LHCN-M2 (cell line): ENCODE data around the gene AATK. TPM values are rescaled to one million over a fixed set of nuclear protein-coding genes. Genes with fewer than 3 reads are reported as not detected.
A peak's percentile ranks its signal among the peaks of the same experiment; 100 is the strongest.

ENCODE experiments used
- DNase-seq: peaks from one replicate; pipeline ENCODE4 v3.0.0-alpha.2; 2012; ENCODE audit warnings: low read depth
- total RNA-seq: library from RNA; depleted of rRNA; stranded (reverse); fragments of >200 nt; gene quantifications from 2 replicates; pipeline ENCODE4 v1.2.3, GENCODE V29; 2014

AATK gene
- total RNA-seq, 1 experiment from 2014 or later, result 0.23 TPM

DNA sequence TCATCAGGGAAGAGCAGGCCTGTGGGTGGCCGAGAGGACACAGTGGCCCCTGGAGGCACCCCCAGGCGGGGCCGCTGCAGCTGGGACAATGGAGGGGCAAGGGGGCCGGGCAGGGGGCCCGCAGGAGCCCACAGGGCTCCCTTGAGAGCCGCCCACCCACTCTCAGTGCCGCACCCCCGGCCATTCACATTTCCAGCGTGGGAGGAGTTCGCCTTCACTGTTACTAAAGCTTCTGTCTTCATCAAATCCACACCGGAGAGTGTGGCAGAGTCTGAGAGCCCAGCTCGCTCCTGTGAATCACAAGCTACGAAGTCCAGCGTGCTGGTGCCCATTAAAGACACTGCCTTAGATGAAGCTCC, 21.6 kb downstream of the AATK start:
- DNase-seq, result no peak

DNA sequence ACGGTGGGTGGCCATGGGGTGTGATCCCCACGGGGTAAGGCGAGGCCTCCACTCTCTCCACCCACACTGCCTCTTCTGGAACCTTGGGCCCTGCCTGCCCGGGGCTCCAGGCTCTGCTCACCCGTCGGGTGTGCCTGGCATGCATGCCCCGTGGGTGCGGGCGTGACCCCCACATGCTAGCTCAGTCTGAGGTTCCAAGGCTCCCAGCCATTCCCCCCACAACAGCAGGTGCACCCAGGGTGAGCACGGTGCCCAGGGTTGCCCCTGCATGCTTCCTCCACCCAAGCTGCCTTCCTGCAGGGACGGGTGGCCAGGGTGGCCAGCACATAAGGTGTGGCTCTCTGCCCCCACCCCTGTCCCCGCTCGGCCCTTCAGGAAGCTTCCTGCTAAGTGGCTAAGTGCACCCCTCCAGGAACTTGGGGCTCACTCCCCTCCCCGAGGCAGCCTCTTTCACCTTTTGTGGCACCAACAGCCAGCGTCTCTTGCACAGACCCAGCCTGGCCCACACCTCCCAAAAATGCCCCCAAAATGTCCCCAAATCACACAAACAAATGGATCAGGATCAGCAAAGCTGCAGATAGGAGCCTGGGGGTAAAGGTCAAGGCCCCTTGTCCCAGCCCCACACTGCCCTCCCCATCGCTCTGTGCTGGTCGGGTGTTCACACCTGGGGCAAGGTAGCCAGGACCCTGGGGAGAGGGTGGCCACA, 22.2 kb downstream of the AATK start:
- no peak for DNase-seq

DNA sequence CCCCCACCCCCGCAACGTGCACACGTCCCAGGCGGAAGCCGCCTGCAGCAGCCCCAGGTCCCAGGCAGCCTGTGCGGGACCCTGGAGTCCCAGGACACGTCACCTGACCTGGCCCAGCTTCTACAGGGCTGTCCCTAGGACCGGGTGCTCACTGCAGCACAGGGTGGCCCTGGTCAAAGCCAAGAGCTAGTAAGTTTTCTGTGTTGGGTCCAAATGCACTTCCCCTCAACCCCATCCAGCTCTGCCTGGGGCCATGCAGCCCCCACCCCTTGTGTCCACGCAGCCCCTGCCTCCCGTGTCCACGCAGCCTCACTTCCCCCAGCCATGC, 22.9 kb downstream of the AATK start:
- no peak for DNase-seq

DNA sequence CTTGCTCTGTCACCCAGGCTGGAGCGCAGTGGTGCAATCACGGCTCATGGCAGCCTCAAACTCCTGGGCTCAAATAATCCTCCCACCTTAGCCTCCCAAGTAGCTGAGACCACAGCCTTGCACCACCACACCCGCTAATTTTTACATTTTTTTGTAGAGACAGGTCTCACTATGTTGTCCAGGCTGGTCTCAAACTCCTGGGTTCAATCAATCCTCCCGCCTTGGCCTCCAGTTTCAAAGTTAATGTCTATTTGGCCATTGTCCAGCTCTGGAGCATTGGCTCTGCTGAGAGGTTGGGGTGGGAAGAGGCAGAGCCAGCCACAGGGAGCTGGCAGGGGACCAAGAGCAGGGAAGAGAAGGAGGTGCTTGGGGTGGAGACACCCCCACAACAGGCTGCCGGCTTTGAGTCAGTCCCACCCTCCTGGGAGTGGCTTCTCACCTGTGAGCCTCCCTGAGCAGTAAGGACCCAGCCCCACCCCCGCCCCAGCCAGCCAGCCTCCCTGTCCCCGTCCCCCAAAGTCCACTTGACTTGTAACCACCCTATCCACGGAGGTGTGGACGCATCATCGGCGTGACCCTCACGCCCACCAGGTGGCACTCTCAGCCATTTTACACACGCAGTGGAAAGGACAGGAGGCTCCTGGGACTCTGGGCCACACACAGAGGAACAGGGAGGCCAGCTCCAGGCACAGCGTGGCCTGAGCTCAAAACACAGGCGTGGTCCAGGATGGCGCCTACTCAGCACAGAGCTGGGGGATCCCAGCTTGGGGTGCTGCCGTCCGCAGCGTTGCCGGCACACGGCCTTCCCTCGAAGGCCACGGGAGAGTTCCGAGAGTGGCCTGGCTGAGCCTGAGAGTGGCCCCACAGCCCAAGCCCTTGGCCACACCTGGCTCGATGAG, 23.5 kb downstream of the AATK start:
- peak; percentile 58 for DNase-seq

DNA sequence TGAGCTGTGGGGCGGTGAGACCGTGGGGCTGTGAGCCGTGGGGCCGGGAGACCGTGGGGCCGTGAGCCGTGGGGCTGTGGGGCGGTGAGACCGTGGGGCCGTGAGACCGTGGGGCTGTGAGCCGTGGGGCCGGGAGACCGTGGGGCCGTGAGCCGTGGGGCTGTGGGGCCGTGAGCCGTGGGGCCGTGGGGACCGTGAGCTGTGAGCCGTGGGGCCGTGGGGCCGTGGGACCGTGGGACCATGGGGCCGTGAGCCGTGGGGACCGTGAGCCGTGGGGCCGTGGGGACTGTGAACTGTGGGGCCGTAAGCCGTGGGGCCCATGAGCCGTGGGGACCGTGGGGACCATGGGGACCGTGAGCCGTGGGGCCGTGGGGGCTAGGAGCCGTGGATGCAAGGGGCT, 25.3 kb downstream of the AATK start:
- no peak for DNase-seq

DNA sequence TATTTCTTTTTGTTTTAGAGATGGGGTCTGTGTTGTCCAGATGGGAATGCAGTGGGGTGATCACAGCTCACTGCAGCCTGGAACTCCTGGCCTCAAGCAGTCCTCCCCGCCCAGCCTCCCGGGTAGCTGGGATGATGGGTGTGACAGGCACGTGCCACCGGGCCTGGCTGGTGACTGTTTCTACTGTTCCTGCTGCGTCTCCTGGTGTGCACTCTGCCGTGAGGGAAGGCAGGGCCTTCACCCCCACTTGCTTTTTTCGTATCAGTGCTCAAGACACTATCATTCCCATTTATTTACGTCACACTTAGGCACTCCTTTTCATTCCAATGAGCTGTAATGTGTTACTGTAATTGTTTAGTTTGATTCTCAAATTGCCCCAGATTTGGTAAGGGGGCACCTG, 26.0 kb downstream of the AATK start:
- DNase-seq, result no peak

DNA sequence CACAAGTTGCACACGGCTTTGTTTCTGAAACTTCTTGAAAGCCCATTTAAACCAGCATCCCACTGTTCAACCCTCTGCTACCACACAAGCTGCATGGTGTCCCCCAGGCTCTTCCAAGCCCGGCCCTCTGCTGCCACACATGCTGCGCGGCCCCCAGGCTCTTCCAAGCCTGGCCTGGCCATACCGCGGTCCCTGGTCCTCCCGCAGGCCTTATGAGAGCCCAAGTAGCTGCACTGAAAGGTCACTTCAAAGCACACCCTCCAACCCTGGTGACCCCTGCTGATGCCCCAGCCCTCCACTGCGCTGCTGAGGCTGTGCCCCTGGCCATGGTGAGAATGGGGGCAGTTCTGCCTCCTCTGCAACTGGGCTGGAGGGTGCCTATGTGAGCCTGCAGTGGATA, 26.6 kb downstream of the AATK start:
- no peak for DNase-seq

DNA sequence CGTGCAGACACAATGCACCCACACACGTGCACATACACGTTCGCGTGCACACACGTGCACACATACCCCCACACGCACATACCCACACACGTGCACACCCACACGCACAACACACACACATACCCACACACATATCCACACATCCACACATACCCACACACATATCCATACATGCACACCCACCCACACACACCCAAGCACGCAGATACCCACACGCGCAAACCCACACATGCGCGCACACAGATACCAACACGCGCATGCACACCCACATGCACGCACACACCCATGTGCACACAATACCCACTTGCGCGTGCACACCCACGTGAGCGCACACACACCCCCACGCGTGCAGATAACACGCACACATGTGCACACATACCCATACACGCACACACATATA, 27.5 kb downstream of the AATK start:
- DNase-seq, result no peak

DNA sequence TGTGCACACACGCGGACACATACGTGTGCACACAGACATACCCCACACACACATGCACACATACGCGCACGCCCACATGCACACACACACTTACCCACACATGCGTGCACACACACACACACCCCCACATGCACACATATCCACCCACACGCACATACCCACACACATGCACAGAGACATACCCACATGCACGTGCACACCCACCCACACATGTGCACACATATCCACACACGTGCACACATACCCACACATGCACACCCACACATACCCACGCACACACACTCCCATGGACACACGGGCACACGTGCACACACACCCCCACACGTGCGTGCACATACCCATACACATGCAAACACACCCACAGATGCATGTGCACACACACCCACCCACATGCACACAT, 27.9 kb downstream of the AATK start:
- DNase-seq, result no peak

DNA sequence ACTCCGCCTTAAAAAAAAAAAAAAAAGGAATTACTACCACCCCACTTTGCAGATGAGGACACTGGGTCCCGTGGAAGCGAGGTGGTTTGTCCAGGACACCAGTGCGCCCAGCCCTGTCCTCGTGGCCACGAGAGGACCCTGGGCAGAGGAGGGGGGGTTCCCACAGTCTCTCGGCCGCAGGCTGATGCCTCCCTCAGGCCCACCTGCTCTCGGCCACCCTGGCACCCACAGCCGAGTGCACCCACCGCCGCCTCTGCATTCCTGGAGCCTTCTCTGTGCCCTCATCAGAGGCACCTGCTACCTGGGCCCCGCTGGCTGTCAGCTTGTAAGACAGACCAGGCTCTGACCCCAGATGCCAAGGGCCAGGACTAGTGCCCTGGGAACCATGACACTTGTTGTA, 28.8 kb downstream of the AATK start:
- DNase-seq, result no peak

DNA sequence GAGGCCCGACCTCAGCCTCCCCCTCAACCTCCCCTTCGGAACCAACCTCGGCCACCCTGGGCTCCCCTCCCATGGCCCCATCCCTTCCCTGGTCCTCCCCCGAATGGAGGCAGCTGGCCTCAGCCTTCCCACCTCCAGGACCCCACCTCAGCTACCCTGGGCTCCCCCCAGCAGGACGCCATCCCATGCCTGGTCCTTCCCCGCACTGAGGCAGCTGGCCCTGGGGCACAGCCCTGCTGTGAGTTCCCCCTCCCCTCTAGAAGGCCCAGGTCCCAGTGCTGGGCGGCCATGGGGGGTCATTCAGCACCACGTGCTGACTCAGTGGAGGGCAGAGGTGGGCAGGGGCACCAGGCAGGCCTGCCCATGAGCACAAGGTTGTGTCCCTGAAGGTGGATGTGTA, 29.7 kb downstream of the AATK start:
- DNase-seq, result no peak

DNA sequence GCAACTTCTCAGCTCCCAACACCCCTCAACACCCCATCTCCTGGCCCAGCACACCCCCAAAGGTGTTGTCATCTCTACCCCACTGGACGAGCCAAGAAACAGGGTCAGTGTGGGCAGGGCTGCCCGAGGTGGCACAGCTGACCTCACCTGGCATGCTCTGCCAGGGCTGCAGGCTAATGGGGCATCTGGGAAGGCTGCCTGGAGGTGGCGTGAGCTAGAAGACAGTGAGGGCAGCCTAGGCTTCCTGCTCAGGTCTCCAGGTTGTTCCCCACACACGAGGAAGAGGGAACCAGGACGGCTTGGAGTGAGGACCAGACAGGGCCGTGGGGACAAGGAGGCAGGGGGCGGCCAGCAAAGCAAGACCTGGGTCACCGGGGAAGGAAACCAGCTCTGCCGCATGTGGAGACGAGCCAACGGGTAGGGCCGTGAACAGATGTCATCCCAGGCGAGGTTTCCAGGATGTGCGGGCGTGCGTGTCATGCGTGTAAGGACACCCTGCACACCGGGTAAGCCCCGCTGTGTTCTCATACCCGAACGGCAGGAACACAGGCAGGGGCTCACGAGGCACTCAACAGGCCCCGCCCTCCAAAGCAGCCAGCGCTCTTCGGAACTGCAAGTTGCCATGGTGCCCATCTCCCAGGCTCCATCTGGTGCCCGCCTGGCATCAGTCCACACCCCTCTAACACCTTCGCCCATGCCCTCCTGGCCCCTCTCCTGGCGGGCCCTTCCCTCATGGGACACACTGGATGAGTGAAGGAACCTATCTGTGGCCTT, 30.3 kb downstream of the AATK start:
- DNase-seq, result no peak

DNA sequence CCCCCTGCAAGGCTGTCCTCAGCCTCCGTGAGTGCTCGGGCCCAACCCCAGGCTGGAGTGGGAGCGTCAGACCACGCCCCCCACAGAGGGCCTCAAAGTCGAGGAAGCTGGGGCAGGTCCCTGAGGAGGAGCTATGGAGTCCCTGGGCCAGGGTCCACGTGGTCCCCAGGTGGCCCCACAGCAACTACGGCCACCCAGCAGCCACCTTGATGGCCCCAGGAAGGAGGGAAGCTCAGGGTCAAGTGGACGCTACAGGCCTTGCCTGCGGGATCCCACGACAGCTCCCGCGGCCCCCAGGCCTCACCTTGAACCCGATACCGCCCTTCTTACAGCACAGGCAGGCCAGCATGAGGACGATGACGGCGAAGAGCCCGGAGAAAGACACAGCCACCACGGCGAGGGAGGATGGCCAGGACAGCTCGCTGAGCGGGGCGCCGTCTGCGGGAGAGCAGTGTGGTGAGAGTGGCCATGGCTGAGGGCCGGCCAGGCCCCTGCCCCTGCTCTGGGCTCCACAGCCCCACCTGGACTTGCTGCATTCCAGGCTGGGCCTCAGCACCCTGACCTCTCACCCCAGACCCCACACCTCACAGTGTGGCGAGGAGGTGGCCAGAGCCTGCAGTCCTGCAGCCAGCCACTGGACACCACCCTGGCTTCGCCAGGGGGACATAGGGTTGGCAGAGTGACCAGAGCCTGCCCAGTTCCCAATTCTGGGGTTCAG, 31.8 kb downstream of the AATK start:
- DNase-seq, result no peak

DNA sequence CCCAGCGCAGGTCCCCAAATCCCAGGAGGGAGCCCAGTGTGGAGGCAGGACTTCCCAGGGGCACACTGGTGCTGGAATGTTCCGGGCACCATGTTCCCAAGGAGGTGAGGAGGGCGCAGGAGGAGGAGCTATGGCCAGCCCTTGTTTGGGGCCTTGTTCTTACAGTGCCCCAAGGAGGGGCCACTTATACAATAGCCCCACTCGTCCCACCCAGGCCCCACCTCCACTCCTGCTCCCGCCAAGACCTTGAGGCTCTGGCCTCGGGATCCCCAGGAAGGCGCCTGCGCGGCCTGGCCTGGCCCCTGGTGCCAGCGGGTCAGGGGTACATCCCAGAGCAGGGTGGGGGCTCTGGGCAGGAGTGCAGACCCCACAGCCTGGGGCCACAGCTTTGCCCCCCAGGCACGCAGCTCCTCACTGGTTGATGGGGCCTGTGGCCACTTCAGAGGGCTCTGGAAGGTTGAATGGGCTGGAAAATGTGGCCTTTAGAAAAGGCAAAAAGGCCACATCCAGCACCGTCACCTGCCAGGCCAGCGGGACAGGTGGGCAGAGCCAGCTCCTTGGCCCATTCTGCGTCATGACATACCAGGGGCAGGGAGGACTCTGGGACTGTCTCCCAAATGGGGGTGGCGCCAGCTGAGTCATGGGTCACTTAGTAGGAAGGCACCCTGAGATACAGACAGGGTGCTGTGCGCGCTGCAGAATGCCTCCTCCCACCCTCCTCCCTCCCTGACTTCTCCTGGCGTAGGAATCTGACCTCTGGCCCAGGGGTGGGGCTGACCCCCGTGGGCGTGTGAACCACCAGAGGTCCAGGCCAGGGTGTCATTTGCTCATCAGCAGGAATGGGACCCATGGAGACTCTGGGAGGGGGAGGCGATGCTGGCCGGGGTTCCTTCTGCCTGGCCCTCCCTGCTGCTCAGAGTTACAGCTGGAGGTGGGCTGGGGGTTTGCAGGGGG, 33.0 kb downstream of the AATK start:
- no peak for DNase-seq

DNA sequence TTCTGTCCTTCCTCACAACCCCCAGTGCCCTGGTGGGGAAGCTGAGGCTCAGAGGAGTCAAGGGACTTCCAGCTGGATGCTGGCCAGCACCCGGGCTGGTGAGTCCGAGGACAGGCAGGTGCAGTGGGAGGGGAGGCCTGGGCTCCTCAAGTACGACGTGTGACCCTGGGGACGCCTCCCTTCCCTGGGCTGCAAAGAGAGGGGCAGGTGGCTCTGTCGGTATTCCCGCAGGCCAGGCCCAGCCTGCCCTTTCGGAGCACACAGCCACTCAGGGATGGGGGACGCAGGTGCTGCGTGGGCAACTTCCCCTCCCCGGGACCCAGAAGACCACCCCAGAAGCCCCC, 33.9 kb downstream of the AATK start:
- DNase-seq, result no peak

DNA sequence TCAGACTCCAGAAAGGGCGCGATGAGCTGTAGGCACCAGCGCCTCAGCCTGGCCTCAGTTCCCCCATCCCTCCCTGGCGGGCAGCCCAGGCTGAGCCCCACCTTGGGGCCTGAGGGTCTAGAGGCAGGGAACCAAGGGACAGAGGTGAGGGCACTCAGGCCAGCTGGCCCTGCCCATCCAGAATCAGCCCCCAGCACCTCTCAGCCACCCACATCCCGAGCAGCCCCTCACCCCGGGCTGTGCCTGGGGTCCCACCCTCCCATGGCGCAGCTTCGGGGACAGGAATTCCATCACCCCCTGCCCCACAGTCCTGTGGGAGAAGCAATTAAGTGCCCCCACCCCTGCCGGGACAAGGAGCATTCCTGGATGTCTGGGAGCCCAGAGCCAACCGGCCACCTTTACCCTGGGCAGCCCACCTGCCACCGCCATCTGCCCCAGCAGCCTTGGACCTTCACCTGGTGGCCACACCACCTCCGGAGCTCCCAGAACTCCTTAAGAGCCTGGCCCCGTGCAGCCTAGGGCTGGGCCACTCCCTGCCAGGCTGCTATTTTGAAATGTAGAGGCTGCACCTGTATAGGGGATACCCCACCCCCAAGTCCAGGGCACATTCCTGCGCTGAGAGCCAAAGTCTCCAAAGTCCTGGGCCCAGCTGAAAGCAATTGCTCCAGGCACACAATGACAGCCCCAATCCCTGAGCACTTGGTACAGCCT, 34.4 kb downstream of the AATK start:
- DNase-seq, result no peak

DNA sequence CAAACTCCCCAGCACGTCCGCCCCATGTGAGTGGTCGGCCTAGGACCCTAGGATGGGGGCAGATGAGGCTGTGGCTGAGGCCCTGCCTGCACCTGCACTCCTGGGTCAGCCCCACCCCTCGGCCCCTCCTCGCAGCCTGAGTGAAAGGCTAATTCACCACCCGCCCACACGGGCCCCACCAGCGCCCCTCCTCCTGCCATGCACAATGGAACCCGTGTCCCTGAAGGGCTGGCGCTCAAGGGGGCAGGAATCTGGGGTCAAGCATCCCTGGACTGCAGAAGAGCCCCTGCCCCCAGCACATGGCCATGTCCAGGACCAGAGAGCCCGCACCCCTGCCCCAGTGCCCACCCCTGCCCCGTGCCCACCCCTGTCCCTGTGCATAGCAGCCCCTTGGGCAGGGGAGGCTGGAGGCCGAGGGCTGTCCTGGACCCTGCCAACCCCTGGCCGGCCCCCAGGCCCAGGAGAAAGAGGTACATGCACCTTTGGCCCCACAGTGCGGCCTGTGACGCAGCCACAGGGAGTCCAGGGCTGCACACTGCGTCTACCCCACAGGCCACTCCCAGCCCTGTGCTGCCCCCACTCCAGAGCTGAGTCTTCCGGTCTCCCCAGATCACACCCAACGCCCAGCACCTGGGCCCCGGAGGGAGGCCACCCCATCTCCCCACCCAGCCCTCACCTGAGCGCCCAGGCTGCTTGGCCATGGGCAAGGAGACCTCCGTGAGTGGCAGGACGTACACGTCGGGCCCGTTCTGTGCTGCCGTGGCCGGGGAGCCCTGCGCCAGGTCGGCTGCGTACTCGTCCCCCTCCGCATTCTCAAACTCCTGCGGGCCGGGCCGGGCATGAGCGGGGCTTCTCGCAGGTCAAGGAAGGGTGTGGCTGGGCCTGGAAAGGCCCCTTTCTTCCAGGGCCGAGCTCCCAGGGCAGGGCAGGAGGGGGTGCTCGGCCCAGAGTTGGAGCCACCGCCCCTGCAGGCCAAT, 35.3 kb downstream of the AATK start:
- DNase-seq, result no peak

DNA sequence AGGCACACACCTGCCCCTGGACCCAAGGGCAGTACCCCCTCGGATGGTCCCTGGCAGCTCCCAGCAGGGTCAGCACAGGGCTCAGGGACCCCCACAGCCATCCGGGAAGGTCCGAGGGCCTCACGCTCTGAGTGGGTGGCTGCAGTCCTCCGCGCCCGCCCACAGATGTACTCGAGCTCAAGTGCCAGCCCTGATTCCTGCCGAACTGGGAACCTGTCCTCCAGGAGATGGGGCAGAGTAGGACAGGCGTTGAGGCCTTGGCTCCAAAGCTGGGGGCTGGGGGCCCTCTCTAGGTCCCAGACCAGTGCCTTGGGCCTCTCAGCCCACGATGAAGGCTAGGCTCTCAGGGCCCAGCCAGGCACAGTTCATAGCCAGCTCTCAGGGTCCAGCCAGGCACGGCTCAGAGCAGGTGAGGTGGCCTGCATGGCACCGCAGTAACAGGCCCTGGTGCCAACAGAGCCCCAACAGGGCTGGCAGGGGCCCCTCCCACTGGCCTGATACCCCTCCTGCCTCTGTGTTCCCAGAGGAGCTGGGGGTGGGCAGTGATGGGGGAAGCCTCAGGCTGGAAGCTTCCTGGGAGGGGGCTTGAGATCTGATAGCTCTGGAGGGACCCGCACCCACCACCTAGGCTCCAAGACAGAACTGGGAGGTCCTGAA, 36.2 kb downstream of the AATK start:
- DNase-seq, result no peak
